Astrocyte (in vitro differentiated cells and primary cell): ENCODE results near the gene ETV6. TPM values are rescaled to one million over a fixed set of nuclear protein-coding genes. Genes with fewer than 3 reads are reported as not detected.

Experiments used
- DNase-seq: peaks from one replicate; pipeline ENCODE4 v3.0.0-alpha.2; 2010; ENCODE audit warnings: low read depth
- FAIRE-seq: peaks from 2 replicates; lab custom pipeline; 2011; peaks lifted over from hg19 to GRCh38; lab: Jason Lieb, UNC
- H2AFZ ChIP-seq: 2 replicates; pipeline ENCODE4 v1.6.0; 2012; ENCODE audit warnings: low read depth, low read length, inconsistent platforms
- H3K27ac ChIP-seq: 2 replicates; pipeline ENCODE4 v1.5.1; 2011; ENCODE audit warnings: low read depth, low read length, inconsistent platforms
- H3K27me3 ChIP-seq: 2 replicates; pipeline ENCODE4 v1.6.0; 2011; ENCODE audit warnings: low read length, inconsistent platforms; ENCODE audit not compliant: insufficient read depth
- H3K36me3 ChIP-seq: 2 replicates; pipeline ENCODE4 v1.5.1; 2011; ENCODE audit warnings: low read length, inconsistent platforms; ENCODE audit not compliant: insufficient read depth
- H3K4me1 ChIP-seq: 2 replicates; pipeline ENCODE4 v1.5.1; 2011; ENCODE audit warnings: low read length, inconsistent platforms; ENCODE audit not compliant: insufficient read depth
- H3K4me2 ChIP-seq: 2 replicates; pipeline ENCODE4 v1.6.0; 2012; ENCODE audit warnings: low read length, inconsistent platforms
- H3K4me3 ChIP-seq: 2 replicates; pipeline ENCODE4 v1.5.1; 2011; ENCODE audit warnings: low read depth, mild to moderate bottlenecking, low read length, inconsistent platforms; ENCODE audit not compliant: insufficient read depth
- H3K79me2 ChIP-seq: 2 replicates; pipeline ENCODE4 v1.6.0; 2012; ENCODE audit warnings: mild to moderate bottlenecking, low read length, inconsistent platforms; ENCODE audit not compliant: insufficient read depth
- H3K9ac ChIP-seq: 2 replicates; pipeline ENCODE4 v1.6.0; 2012; ENCODE audit warnings: mild to moderate bottlenecking, low read length, inconsistent platforms
- H3K9me3 ChIP-seq: 2 replicates; pipeline ENCODE4 v1.5.1; 2012; ENCODE audit warnings: low read depth, mild to moderate bottlenecking, low read length, inconsistent platforms; ENCODE audit not compliant: insufficient read depth
- H4K20me1 ChIP-seq: 2 replicates; pipeline ENCODE4 v1.6.0; 2012; ENCODE audit warnings: low read length, inconsistent platforms; ENCODE audit not compliant: insufficient read depth
- H3K27ac Mint-ChIP-seq: one replicate; pipeline ENCODE4 v1.8.0; 2021; ENCODE audit warnings: mild to moderate bottlenecking, mixed read lengths; ENCODE audit not compliant: unreplicated experiment
- H3K27me3 Mint-ChIP-seq: one replicate; pipeline ENCODE4 v1.8.0; 2021; ENCODE audit warnings: low read depth, mixed read lengths; ENCODE audit not compliant: unreplicated experiment
- H3K36me3 Mint-ChIP-seq: one replicate; pipeline ENCODE4 v1.8.0; 2021; ENCODE audit warnings: low read depth, mixed read lengths; ENCODE audit not compliant: unreplicated experiment
- H3K4me1 Mint-ChIP-seq: one replicate; pipeline ENCODE4 v1.8.0; 2021; ENCODE audit warnings: low read depth, mixed read lengths; ENCODE audit not compliant: unreplicated experiment
- H3K4me3 Mint-ChIP-seq: one replicate; pipeline ENCODE4 v1.8.0; 2021; ENCODE audit warnings: mild to moderate bottlenecking, moderate library complexity, mixed read lengths; ENCODE audit not compliant: unreplicated experiment
- H3K9me3 Mint-ChIP-seq: one replicate; pipeline ENCODE4 v1.8.0; 2021; ENCODE audit warnings: mild to moderate bottlenecking, mixed read lengths; ENCODE audit not compliant: unreplicated experiment
- CTCF ChIP-seq: IDR thresholded peaks from 2 replicates; pipeline ENCODE4 v1.5.1; 2011; ENCODE audit warnings: low read depth, mild to moderate bottlenecking, inconsistent platforms, low read length, moderate library complexity; ENCODE audit not compliant: insufficient read depth
- EZH2 ChIP-seq: IDR thresholded peaks from 2 replicates; pipeline ENCODE4 v1.6.1; 2012; ENCODE audit warnings: mild to moderate bottlenecking, low read length, inconsistent platforms; ENCODE audit not compliant: insufficient read depth
- total RNA-seq: library from RNA; stranded (reverse); gene quantifications from 2 replicates; pipeline ENCODE4 v1.2.1, GENCODE V29; 2021

ETV6 gene
- total RNA-seq, 1 donor from 2014 or later = 41.2 TPM

- Mint-ChIP-seq H3K27ac (no peak overlapping the region), H3K9me3 (no peaks in the 10 kb centered on the region), H3K4me3 (no peak overlapping the region), H3K4me1 (peaks cover 46% of the 10 kb centered on the region), H3K27me3 (no peaks in the 10 kb centered on the region), H3K36me3 (peaks cover 6% of the 10 kb centered on the region)
- Histone ChIP-seq H3K9me3 (no peaks in the 10 kb centered on the region), H3K4me3 (no peak overlapping the region), H2AFZ (no peak overlapping the region), H3K4me2 (no peak overlapping the region), H3K9ac (no peak overlapping the region), H3K4me1 (peaks cover 26% of the 10 kb centered on the region), H3K79me2 (peaks cover 98% of the 10 kb centered on the region), H3K27ac (no peak overlapping the region), H3K36me3 (no peaks in the 10 kb centered on the region), H3K27me3 (no peaks in the 10 kb centered on the region), H4K20me1 (peaks cover 60% of the 10 kb centered on the region)
- TF ChIP-seq CTCF (no peak), EZH2 (no peak)
- no peak for FAIRE-seq
- no peak for DNase-seq
Observed at GRCh38 chr12:11702959-11703358, 53.5 kb downstream of the ETV6 start.

- H3K4me1 ChIP-seq = peaks cover 24% of the 10 kb centered on the region
- no peak overlapping the region for H2AFZ ChIP-seq
- H3K9me3 ChIP-seq = no peaks in the 10 kb centered on the region
- H3K4me2 ChIP-seq = no peak overlapping the region
- peaks cover 98% of the 10 kb centered on the region for H3K79me2 ChIP-seq
- FAIRE-seq (no peak), DNase-seq (no peak)
- Mint-ChIP-seq H3K27me3 (no peaks in the 10 kb centered on the region), H3K36me3 (peaks cover 6% of the 10 kb centered on the region), H3K9me3 (no peaks in the 10 kb centered on the region), H3K4me1 (peaks cover 47% of the 10 kb centered on the region), H3K4me3 (no peak overlapping the region), H3K27ac (no peak overlapping the region)
- no peak for TF ChIP-seq EZH2
- TF ChIP-seq CTCF = no peak
- no peak overlapping the region for H3K27ac ChIP-seq
- no peak overlapping the region for H3K4me3 ChIP-seq
- H3K27me3 ChIP-seq = no peaks in the 10 kb centered on the region
- H3K36me3 ChIP-seq = no peaks in the 10 kb centered on the region
- H3K9ac ChIP-seq = no peak overlapping the region
- H4K20me1 ChIP-seq = peaks cover 60% of the 10 kb centered on the region
Observed at GRCh38 chr12:11703378-11703777, 53.9 kb downstream of the ETV6 start.

GRCh38 chr12:11704089-11704488 lies 54.6 kb downstream of the ETV6 start:
- H4K20me1 ChIP-seq = peaks cover 59% of the 10 kb centered on the region
- no peak overlapping the region for H3K9ac ChIP-seq
- no peaks in the 10 kb centered on the region for H3K9me3 Mint-ChIP-seq
- H3K36me3 ChIP-seq = no peaks in the 10 kb centered on the region
- no peak overlapping the region for H3K27ac ChIP-seq
- H3K4me3 ChIP-seq = no peak overlapping the region
- peaks cover 27% of the 10 kb centered on the region for H3K4me1 ChIP-seq
- peaks cover 8% of the 10 kb centered on the region for H3K36me3 Mint-ChIP-seq
- H3K4me3 Mint-ChIP-seq = no peak overlapping the region
- no peaks in the 10 kb centered on the region for H3K27me3 Mint-ChIP-seq
- no peak overlapping the region for H3K27ac Mint-ChIP-seq
- peaks cover 98% of the 10 kb centered on the region for H3K79me2 ChIP-seq
- peaks cover 54% of the 10 kb centered on the region for H3K4me1 Mint-ChIP-seq
- H3K27me3 ChIP-seq = no peaks in the 10 kb centered on the region
- no peak overlapping the region for H2AFZ ChIP-seq
- DNase-seq (no peak), FAIRE-seq (no peak)
- TF ChIP-seq EZH2 = no peak
- TF ChIP-seq CTCF = no peak
- H3K9me3 ChIP-seq = no peaks in the 10 kb centered on the region
- H3K4me2 ChIP-seq = no peak overlapping the region
